Measurements from ENCODE around the gene SPATA2. TPM values are rescaled to one million over a fixed set of nuclear protein-coding genes. Genes with fewer than 3 reads are reported as not detected.
A peak's percentile ranks its signal among the peaks of the same experiment; 100 is the strongest.

Gene SPATA2
- total and polyA plus RNA-seq, 2 of the 13 experiments (the other 11 are each of a cell fraction or from before 2014, with no cell fraction given): 3.2 to 8.7 TPM

- TF ChIP-seq ZBTB10 (CRISPR knock-in tag; IDR thresholded peaks at IDR 0.05; ENCODE audit: borderline replicate concordance): no peak
- no peak for TF ChIP-seq NONO (IDR thresholded peaks at IDR 0.05)
- TF ChIP-seq NONO (CRISPR knock-in tag; conservative IDR thresholded peaks at IDR 0.05): 0 out of 2 replicates have a peak, but pooled peaks have one; percentile 44
- TF ChIP-seq EP300 (IDR thresholded peaks at IDR 0.05; ENCODE audit: low read depth in 2 of 2, low read length in 2 of 2): no peak
- no peak for TF ChIP-seq EP300 (CRISPR knock-in tag; IDR thresholded peaks at IDR 0.05; ENCODE audit: borderline replicate concordance)
- no peak for TF ChIP-seq MIER3 (CRISPR knock-in tag; IDR thresholded peaks at IDR 0.05; ENCODE audit: borderline replicate concordance)
- TF ChIP-seq TCF7 (IDR thresholded peaks at IDR 0.05; ENCODE audit: low read depth): no peak
- TF ChIP-seq ZNF660 (CRISPR knock-in tag; IDR thresholded peaks at IDR 0.05; ENCODE audit: borderline replicate concordance, low read depth): no peak
- no peak for TF ChIP-seq ZNF570 (CRISPR knock-in tag; IDR thresholded peaks at IDR 0.05; ENCODE audit: borderline replicate concordance)
- TF ChIP-seq ZBTB2 (CRISPR knock-in tag; IDR thresholded peaks at IDR 0.05; ENCODE audit: low read depth): no peak
- TF ChIP-seq ZBTB4 (CRISPR knock-in tag; IDR thresholded peaks at IDR 0.05; ENCODE audit: borderline replicate concordance): no peak
- TF ChIP-seq TBL1XR1 (IDR thresholded peaks at IDR 0.05; ENCODE audit: borderline replicate concordance, low read length, partially characterized antibody): no peak
- TF ChIP-seq ZNF674 (CRISPR knock-in tag; IDR thresholded peaks at IDR 0.05; ENCODE audit: low read depth): no peak
- no peak for TF ChIP-seq NCOA1 (CRISPR knock-in tag; IDR thresholded peaks at IDR 0.05)
- no peak for TF ChIP-seq NFIB (CRISPR knock-in tag; IDR thresholded peaks at IDR 0.05; ENCODE audit: borderline replicate concordance)
- TF ChIP-seq ELK4 (CRISPR knock-in tag; IDR thresholded peaks at IDR 0.05; ENCODE audit: borderline replicate concordance): no peak
- TF ChIP-seq HNRNPL (IDR thresholded peaks at IDR 0.05; ENCODE audit: low read depth, low read length): no peak
- TF ChIP-seq ZNF770 (CRISPR knock-in tag; IDR thresholded peaks at IDR 0.05): peak; percentile 52; the same call in 1 of the 2 replicates
Measured at GRCh38 chr20:49948809-49949507, 33.6 kb upstream of the SPATA2 start (continued).

Data from HepG2 (cell line).